Activated CD4-positive, CD25-positive, alpha-beta regulatory T cell (primary cell): ENCODE data around the gene MARCHF3.
A peak's percentile ranks its signal among the peaks of the same experiment; 100 is the strongest.

Experiments used
- DNase-seq, 4 experiments: peaks; one replicate each; lab custom pipeline; 2025; lab: John Stamatoyannopoulos, UW

Gene MARCHF3

DNA sequence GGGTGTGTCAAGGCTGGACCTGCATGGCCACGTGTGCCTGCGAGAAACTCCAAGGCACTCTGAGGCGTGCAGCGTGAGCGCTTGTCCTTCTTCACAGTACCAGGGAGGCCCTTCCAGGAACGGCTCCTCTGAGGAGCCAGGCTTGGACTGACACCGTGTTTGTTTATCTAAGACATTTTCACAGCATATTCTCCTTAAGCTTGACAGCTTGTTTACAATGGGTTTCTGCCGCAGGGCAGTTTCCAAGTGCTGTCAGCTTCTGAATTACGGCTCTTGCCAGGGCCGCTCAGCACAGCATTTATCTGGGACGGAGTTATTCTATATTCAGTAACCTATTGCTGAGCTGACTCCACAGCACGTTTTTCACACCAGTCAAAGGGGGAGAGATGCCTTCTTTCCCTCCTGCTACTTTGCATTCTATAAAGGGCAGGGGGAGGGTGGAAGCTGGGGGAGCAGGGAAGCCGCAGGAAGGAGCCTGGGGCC is 155.0 kb downstream of the MARCHF3 start:
- no peak for DNase-seq

DNA sequence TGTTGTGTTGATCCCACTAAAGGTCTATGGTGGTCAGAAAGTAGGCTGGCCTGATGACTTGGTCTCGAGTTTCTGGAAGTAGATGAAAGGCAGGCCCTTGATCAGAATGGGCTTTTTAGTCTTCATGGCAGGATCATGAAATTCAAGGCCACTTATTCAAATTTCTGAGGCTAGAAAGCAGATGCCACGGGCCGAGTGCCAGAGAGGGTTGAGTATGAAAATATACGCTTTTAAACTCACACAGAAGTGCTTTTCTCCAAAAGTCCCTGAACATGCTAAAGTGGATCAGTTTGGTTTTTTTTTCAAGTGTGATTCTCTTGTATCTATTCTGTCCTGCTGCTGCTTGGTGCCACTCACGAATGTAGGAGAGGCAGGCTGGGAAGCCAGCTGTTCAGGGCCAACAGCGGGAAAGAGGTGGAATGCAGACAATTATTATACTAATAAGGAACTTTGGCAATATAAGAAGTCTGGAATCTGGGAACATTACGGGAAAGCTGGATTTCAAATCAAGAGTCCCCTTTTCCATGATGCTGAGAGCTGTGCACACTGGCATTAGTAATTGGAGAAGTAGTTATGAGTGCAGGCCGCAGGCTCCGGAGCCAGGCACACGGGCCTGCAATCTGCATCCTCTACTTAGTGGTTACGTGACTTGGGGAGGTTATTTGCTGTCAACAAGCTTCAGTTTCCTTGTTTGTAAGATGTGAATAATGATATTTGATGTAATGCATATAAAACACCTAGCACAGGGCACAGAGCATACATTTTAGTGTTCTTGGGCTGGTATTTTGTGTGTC is 157.6 kb downstream of the MARCHF3 start:
- no peak for DNase-seq

GRCh38 chr5:126871441-126871840 is 158.9 kb downstream of the MARCHF3 start:
- DNase-seq, result no peak

GRCh38 chr5:126869005-126869451 is 161.3 kb downstream of the MARCHF3 start:
- peak in 1 of 4 experiments; percentile 7 for DNase-seq

- no peak for DNase-seq
These were observed 161.9 kb downstream of the MARCHF3 start for GRCh38 chr5:126868338-126869004.

GRCh38 chr5:126866851-126867636 is 163.3 kb downstream of the MARCHF3 start:
- DNase-seq, result no peak

DNA sequence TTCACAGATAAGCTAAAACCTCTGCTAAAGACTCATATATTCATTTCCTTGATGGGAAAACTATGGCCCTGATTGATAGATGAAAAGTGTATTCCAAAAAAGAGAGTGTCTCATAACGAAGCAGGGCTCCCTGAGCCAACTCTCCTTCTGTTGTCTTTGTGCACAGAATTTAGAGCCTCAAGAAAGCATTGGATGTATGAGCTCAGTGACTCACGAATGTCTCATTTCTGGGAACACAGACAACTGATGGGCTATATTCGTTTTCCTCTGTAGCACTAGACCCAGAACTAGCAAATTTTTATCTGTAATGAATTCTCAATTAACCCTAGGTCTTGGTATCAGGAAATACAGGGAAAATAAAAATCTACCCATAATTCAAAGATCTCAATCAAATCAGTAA is 165.1 kb downstream of the MARCHF3 start:
- DNase-seq, result no peak

DNA sequence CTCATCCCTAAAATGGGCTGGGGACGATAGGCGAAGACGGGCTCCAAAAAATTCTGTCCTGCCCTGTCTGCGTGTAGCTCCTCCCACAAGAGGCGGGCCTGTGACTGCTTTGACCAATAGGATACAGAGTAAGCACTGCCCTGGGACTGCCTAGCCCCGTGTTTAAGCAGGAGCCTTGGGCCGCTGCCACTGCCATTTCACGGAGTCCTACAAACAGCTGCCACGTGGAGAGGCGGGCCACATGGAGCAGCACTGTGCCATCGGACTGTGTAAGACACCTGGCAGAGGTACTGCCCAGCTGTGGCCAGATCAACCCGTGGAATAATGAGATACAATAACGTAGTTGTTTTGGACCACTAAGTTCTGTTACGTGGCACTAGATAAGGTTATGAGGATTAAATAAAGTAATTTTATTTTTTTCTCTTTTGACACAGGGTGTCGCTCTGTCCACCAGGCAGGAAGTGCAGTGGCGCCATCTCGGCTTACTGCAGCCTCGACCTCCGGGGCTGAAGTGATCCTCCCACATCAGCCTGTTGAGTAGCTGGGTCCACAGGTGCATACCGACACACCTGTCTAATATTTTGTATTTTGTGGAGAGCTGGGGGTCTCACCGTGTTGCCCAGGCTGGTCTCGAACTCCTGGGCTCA is 166.2 kb downstream of the MARCHF3 start:
- DNase-seq, result no peak

DNA sequence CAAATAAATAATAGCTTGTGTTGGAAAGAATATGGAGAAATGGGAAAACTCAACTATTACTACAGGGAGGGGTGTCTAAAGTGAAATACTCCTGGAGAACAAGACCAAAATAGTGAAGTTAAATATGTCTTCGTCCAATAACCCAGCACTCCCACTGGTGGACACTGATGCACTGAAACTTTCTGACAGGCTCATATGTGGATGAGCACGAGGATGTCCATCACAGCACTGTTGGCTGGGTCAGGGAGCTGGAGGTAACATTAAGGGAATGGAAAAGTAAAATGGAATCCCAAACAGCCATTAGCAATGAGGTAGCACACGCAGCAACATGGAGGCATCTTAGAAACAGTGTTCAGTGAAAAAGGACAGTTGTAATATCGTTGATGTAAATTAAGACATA is 167.0 kb downstream of the MARCHF3 start:
- DNase-seq, result no peak

- no peak for DNase-seq
These were observed 171.9 kb downstream of the MARCHF3 start for GRCh38 chr5:126858441-126858840.

- DNase-seq, result no peak
These were observed 172.6 kb downstream of the MARCHF3 start for GRCh38 chr5:126857472-126858410.

DNA sequence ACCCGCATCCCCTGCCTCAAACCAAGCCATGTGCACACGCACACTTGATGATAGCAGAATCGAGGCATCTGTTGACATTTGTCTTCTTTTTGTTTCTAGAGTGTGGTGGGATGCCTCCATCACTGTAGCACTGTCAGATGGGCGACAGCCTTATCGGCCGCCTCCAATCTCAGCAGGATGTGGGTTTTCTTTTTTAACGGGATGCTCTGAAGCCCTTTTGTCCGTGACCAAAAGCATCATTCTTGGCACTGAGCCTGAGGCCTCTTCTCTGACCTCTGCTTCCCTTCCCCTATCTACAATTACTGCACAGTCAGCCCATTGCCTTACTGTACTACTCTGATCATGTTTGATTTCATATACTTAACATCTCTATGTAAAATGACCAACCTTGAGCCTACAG is 175.1 kb downstream of the MARCHF3 start:
- no peak for DNase-seq

DNA sequence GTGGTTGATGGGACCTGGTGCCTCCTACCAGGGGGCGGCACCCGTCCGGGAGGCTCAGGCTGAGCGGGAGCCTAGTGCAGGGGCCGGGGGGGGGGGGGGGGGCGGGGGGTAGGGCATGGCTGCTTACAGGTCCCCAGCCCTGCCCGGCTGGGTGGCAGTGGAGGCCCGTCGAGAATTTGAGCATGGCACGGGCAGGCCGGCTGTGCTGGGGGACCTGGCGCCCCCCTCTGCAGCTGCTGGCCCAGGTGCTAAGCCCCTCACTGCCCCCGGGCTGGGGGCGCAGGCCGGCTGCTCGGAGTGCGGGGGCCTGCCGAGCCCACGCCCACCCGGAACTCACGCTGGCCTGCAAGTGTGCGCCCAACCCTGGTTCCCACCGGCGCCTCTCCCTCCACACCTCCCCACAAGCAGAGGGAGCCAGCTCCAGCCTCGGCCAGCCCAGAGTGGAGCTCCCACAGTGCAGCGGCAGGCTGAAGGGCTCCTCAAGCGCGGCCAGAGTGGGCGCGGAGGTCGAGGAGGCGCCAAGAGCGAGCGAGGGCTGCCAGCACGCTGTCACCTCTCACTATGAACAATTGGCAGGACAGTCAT is 175.7 kb downstream of the MARCHF3 start:
- DNase-seq, result peak in 1 of 4 experiments; percentile 4

GRCh38 chr5:126853541-126854307 is 176.6 kb downstream of the MARCHF3 start:
- DNase-seq, result peak in 2 of 4 experiments; percentile 14 to 31

DNA sequence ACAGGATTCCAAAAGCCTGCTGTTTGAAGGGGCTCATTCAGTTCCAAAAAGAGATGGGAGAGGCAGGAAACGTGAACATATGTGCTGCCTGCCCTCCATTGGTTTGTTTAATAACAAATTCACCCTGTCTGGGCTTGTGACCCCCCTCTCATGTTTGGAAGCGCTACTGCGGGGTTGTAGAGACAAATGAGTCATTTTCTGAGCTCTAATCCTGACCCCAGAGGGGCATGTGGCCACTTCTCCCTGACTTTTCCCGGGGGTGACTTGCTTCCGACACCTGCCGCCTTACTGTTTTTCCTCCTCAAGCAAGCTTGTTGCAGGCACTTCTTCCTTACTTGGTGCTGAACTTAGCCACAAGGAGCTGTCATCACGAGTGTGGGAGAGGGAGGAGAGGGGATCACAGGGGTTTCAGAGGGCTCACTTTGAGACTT is 177.5 kb downstream of the MARCHF3 start:
- no peak for DNase-seq

GRCh38 chr5:126852091-126852571 is 178.2 kb downstream of the MARCHF3 start:
- peak in 2 of 4 experiments; percentile 3 to 12 for DNase-seq

GRCh38 chr5:126851501-126852011 is 178.8 kb downstream of the MARCHF3 start:
- DNase-seq, result peak in 1 of 4 experiments; percentile 5

DNA sequence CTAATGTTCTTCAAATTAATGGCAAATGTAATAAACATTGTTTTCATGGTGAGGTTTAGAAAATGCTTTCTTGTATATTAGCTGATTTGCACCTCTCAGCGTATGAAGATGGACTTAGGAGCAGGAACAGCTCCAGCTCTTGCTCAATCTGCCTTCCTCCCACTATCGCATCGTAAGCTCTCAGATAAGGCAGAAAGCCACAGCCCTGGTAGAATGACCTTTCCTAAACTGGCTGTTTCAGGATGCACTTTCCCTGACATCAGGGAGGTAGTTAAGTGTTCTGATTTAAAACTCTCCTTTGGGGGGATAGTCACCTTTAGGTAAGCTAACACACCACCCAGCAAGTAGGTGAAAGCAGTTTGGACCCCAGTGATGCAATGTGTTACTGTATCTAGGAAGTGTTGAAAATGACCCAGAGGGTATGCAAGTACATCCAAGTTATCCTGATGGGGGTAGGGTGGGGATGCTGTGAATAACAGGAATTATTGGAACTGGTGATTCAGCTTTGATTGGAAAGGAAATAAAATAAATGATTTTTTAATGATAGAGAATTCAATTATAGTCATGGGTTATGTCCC is 181.2 kb downstream of the MARCHF3 start:
- DNase-seq, result no peak

DNA sequence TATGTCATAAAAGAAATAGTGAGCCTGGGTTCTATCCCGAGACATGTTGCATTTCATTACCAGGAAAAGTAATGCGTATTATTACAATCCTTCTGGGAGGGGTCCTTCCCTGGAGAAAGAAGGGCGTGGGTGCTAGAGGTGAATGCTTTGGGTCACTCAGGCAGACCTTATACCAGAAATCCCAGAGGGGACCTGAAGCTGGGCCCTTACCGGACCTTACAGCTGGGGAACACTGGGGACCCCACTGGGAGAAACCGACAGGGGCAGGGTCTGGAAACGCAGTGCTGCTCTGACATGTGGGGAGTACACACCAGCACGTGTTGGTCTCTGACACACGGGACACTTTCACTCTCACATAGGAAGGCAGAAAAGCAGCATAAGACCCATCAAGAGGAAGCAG is 182.1 kb downstream of the MARCHF3 start:
- no peak for DNase-seq
